HG03108 (cell line): ENCODE data around the gene DSCAM.

Experiments used
- ATAC-seq: cut with Tn5 transposase; IDR thresholded peaks from one replicate; pipeline ENCODE4 v1.9.1; 2021; ENCODE audit warnings: moderate library complexity; ENCODE audit not compliant: unreplicated experiment

Gene DSCAM

GRCh38 chr21:40671716-40672115 is 175.2 kb downstream of the DSCAM start:
- ATAC-seq = no peak

GRCh38 chr21:40668555-40669275 is 178.2 kb downstream of the DSCAM start:
- ATAC-seq = no peak

GRCh38 chr21:40667967-40668366 is 179.0 kb downstream of the DSCAM start:
- ATAC-seq = no peak

- ATAC-seq = no peak
Measured at GRCh38 chr21:40662889-40663288, 184.1 kb downstream of the DSCAM start.

- no peak for ATAC-seq
Measured at GRCh38 chr21:40660461-40660860, 186.5 kb downstream of the DSCAM start.

- no peak for ATAC-seq
Measured at GRCh38 chr21:40658311-40658710, 188.6 kb downstream of the DSCAM start.

GRCh38 chr21:40652436-40652835 is 194.5 kb downstream of the DSCAM start:
- no peak for ATAC-seq

- ATAC-seq = no peak
Measured at GRCh38 chr21:40647706-40648105, 199.3 kb downstream of the DSCAM start.

- ATAC-seq = no peak
Measured at GRCh38 chr21:40646651-40647050, 200.3 kb downstream of the DSCAM start.

GRCh38 chr21:40641042-40641441 is 205.9 kb downstream of the DSCAM start:
- no peak for ATAC-seq

GRCh38 chr21:40640266-40640789 is 206.6 kb downstream of the DSCAM start:
- no peak for ATAC-seq

- ATAC-seq = no peak
Measured at GRCh38 chr21:40639616-40640194, 207.3 kb downstream of the DSCAM start.

GRCh38 chr21:40638466-40639251 is 208.3 kb downstream of the DSCAM start:
- ATAC-seq = no peak

GRCh38 chr21:40636026-40636425 is 210.9 kb downstream of the DSCAM start:
- ATAC-seq = no peak

GRCh38 chr21:40635391-40635790 is 211.6 kb downstream of the DSCAM start:
- no peak for ATAC-seq

- ATAC-seq = no peak
Measured at GRCh38 chr21:40634141-40634540, 212.8 kb downstream of the DSCAM start.

- no peak for ATAC-seq
Measured at GRCh38 chr21:40633048-40633447, 213.9 kb downstream of the DSCAM start.

GRCh38 chr21:40631211-40631610 is 215.7 kb downstream of the DSCAM start:
- no peak for ATAC-seq

- no peak for ATAC-seq
Measured at GRCh38 chr21:40625991-40626390, 221.0 kb downstream of the DSCAM start.

- ATAC-seq = no peak
Measured at GRCh38 chr21:40623528-40623927, 223.4 kb downstream of the DSCAM start.

GRCh38 chr21:40622531-40622930 is 224.4 kb downstream of the DSCAM start:
- ATAC-seq = no peak
